HG03095 (cell line): Measurements from ENCODE around the gene SCP2.

Source experiments
- ATAC-seq: cut with Tn5 transposase; IDR thresholded peaks from one replicate; pipeline ENCODE4 v1.9.1; 2021; ENCODE audit warnings: moderate library complexity; ENCODE audit not compliant: unreplicated experiment

SCP2 gene

DNA sequence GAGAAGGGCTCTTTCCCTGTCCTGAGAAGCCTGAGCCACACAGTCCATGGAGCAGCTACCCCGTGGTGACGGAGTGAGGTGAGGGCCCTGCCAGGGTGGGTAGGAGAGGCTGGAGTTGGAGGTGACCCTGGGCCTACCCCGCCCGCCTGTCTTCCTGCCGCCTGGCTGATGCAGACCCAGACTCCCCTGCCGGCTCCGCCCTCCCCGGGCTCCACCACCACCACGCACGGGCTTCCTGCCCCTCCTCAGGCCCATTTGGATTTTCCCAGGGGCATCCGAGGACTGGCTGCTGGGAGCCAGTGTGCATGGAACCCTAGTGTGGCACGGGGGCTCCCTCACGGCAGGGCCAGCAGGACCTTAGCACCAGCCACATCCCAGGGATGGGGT lies 167.4 kb downstream of the SCP2 start:
- no peak for ATAC-seq
